Suppressor macrophage treated with lipopolysaccharide for 1 hour (primary cell): Measurements from ENCODE around the gene TRIM27.
A peak's percentile ranks its signal among the peaks of the same experiment; 100 is the strongest.
"Not testable (repeated sequence)": the region's sequence is repeated elsewhere in the genome, so short reads cannot be mapped to it uniquely, and the experiment has no call there.

ENCODE experiments used
- DNase-seq, 3 donors: peaks; one replicate each; pipeline ENCODE4 v3.0.0-alpha.2; 2020 to 2022

TRIM27 gene

DNA sequence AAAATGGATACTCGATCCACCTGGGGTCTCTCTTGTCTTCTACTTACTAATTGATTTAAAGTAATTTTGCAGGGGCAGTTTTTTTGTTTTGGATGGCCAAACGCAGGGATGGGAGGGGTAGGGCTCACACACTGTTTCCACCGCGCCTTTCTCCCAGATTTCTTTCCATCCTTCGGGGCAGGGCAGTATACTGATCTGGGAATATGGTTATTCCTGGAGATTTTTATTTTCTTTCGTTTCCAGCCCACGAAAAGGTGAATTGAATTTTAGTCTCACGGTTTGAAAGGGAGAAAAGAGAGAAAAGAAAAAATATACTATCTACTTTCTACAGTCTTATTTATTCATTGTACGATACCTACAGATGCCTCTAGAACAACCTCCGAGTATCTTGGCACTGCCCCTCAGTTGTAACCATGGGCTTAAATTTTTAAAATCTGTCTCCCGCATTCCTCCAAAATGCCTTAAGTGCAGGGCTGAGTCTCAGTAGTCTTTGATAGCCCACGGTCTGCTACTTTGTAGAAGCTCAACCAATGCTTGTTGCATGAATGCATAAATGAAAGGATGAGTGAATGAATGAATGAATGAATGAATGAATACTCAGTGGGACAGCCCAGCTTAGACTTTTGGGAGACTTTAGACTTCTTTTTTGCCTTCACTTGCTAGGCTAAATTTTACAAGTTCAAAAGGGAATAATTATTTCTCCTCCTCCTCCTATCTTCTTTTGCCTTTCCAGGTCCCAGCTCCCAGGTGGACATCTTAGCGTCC is 18.1 kb upstream of the TRIM27 start:
- DNase-seq, result no peak

DNA sequence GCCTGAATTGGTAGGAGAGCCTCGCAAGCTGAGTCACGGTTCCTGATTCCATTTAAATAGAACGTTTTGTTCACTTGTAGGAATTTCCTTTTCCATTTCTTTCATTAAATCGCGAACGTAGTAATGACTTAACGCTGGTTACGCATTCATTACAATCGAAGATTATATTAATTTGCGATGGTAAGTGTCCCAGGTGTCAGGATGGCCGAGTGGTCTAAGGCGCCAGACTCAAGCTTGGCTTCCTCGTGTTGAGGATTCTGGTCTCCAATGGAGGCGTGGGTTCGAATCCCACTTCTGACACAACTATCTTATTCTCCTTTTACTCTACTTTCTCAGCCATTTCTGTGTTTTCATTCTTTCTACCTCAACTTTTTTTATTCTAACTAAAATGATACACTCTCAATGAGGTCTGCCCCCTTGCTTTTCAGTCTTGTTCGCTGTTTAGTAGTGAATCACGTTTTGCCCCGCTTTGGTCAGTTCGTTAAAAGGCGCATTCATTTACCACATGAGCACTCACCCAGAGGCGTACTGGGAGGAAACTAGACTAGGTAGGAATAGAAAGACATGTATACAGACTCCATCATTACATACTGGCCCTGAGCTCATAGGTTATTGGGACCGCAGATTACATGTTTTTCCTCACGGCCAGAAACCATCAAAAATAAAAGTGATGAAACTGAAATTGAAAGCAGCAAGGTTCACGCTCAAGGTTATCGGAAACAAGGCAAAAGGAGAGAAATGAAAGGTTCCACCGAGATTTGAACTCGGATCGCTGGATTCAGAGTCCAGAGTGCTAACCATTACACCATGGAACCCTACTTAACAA is 17.3 kb upstream of the TRIM27 start:
- peak; percentile 84 to 90 (median 88) for DNase-seq

DNA sequence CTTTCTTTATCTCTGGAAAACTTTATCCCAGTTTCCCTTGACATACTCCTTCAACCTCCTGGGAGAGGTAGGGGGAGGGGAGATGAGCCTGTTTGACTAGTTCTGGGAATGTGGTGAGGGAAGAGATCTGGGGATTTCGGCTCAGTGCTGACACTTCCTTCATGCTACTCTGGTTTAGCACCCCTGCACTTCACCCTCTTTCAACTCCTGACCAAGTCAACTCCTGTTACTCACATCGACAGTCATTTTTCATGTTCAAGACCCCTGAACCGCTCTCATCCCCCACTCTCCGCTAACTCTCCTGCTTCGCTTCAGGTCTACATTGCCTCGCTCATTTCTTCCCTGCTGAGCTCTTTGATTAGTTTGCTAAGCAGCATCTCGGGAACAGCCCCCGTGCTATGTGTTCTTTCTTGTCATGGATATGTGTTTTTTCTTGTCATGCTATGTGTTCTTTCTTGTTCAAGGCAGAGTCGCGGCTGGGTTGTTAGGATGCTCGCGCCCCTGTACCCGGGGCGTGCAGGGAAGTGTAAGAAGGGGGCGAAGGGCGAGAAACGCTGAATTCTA is 16.6 kb upstream of the TRIM27 start:
- DNase-seq, result peak; percentile 48 to 61 (median 61)

DNA sequence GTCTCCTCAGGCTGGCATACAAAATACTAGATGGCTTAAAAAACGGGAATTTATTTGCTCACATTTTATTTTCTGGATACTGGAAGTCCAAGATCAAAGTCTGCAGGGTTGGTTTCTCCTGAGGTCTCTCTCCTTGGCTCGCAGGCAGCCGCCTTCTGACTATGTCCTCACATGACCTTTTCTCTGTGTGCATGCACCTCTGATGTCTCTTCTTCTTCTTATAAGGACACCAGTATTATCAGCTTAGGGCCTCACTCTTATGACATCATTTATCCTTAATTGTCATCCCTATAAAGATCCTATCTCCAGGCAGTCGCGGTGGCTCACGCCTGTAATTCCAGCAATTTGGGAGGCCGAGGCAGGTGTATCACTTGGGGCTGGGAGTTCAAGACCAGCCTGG is 9.3 kb upstream of the TRIM27 start:
- DNase-seq, result no peak

DNA sequence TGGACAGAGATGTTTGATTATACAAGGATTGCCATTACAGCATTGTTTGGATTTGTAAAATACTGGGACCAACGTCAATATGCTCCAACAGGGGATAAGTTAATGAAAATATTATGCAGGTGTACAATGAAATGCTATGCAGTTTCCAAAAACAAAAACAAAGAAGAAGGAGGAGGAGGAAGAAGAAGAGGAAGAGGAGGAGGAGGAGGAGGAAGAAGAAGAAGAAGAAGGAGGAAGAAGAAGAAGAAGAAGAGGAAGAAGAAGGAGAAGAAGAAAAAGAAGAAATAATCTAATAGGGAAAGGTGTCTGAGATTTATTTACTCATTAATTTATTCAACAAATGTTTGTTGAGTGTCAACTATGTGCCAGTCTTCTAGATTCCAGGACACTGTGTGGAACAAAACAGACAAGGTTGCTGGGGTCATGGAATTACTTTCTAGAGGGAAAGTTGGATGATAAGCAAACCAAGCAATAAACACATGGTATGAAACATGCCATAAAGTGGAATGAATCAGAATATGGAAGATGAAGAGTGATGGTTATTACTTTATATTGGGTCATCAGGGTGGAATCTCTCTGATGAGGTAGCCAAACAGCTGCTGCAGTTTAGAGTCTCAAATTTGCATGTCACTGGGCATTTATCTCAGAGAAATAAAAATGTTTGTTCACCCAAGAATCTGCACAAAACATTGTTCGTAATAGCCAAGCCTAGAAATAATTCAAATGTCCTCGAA is 6.3 kb upstream of the TRIM27 start:
- DNase-seq, result no peak

DNA sequence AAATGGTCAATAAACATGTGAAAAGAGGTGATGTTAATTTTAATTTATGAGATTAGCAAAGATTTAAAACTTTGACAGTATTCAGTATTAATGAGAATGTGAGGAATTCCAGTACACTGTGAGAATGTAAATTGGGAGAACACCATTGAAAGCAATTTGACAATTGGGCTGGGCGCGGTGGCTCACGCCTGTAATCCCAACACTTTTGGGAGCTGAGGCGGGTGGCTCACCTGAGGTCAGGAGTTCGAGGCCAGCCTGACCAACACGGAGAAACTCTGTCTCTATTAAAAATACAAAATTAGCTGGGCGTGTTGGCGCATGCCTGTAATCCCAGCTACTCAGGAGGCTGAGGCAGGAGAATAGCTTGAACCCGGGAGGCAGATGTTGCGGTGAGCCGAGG is 5.6 kb upstream of the TRIM27 start:
- DNase-seq, result not testable (repeated sequence)

DNA sequence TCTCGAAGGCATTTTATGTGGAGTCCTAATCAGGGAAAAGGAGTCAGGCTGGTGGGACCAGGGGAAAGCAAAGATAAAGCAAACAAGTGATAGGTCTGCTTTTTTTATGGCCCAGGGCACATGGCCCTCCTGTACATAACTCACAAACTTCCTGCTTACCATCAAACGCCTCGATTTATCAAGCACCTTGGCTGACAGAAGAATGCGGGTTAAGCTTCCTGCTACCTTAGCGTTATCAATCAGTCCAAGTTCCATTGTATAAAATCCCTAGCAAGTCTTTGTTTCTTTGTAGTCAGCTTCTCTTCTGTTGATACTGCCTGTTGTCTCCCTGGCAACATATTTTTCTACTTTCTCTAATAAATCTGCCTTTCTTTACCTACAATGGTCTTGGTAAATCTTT is 4.1 kb upstream of the TRIM27 start:
- DNase-seq, result no peak

DNA sequence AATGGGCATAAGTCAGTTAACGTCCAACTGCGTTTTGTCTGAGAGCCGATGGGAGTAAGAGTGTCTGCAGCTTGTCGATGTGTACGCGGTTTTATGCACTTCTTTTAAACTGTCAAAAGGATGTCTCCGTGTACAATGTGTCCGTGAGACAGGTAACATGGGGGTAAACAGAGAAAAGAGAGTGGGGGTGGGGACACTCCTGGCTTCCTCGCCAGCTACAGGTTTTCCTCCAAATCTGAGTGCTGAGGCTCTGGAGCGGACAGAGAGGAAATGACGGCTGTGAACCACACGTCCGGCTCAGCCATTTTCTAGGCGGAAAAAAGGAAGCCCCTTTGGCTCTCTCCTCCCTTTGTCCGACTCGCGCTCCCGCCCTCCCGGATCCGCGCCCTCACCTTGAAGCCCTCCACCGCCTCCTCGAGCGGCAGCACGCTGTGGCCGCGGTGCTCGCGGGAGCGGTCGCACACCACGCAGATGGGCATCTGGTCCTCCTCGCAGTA is 916 bp downstream of the TRIM27 start:
- DNase-seq, result peak; percentile 67 to 70 (median 69)

DNA sequence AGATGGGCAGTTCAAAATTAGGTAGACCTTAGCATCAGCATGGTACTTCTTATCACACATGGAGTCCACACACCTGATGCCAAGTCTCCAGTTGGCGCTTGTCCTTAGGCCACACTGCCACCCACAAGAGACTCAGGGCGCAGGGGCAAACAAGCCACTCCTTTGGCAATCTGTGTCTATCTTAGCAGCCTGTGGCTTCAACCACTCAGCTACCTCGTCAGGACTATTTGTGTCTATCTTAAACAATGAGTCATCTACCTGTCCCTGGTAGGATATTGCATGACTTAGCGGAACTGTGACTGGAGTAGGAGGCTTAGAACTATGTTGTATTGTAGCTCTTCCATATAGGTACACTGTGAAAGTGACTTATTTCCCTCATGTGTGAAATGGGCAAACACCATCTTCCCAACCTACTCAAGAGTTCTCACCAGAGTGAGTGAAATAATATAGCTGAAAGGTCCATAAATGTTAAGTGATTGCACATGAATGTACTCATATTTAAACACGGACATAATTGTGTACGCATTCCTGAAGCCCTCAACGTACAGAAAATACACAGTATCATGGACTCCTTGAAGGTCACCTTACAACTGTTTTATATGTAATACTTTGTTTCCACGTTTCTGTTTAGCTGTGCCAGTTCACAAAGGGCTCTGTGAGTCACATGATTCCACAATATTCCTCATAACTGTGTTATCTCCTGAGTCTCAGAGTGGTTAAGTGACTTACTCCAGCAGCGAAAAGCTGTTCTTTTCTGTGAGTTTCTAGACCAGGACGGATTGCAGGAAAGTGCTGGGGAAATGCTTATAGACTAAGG is 1.6 kb downstream of the TRIM27 start:
- DNase-seq, result peak in 2 of 3 donors; percentile 22 to 38

DNA sequence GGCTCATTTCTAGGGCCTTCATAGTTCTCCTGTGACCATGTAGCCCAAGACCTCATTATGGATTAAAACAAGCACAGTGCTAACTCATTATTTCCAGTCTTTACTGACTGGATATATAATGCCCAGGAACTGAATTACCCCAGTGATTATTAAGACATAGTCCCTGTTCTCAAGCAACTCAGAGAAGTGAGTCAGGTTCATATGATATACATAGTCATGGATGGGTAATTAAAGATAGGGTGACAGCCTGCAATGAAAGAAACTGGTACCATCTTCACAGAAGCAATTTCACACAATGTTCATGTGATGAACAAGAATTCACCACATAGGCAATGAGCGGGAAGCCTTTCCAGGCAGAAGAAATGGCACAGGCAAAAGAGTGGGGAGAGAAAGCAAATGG is 3.5 kb downstream of the TRIM27 start:
- DNase-seq, result peak; percentile 20 to 70 (median 35)

DNA sequence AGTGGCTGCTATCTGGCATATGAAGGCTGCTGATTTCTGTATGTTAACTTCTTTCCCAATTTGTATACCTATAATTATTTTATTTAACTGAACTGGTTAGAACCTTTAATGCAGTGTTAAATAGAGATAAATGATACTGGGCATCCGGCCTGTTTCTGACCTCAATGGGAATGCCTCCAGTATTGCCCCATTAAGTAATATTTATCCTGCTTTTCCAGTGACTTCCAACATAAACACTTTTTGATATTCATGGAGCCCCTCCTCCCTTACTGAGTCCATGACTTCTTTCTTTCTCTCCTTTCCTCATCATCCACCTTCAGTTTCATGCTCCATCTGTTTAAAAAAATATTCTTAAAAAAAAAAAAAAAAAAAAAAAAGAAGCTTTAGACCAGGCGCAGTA is 8.8 kb downstream of the TRIM27 start:
- DNase-seq, result no peak

DNA sequence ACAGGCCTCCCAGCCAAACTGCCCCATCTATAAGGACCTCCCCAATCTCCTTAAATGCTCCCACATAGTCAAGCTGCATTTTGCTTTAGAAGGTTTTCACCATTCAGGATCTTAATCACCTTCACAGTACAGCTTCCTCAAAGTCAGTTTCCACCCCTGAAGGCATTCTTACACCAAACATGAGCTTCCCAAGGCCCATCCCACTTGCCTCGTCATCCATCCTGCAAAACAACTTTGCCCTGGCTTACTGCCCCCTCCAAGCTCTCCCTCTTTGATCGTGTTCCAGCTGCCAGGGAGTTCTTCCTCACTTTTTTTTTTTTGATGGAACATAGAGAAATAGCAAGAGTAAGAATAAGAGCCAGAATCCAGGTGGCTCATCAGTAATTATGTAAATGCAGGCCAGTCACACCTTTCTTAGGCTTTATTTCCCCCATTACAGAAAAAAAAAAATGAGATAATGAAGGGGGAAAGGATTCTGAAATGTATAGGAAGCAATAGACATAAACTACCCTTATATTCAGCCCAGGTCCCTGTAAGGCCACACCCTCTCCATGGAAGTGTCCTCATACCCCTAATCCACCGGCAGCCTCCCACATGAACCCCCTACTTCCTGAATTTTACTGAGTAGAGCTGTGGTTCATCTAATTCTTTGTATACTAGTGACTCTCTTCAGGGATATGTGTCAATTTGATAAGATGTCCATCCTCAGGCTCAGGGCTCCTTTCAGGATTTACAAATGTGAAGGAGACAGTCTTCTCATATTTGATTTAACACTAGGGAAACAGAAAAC is 12.7 kb downstream of the TRIM27 start:
- DNase-seq, result peak; percentile 30 to 40 (median 38)

DNA sequence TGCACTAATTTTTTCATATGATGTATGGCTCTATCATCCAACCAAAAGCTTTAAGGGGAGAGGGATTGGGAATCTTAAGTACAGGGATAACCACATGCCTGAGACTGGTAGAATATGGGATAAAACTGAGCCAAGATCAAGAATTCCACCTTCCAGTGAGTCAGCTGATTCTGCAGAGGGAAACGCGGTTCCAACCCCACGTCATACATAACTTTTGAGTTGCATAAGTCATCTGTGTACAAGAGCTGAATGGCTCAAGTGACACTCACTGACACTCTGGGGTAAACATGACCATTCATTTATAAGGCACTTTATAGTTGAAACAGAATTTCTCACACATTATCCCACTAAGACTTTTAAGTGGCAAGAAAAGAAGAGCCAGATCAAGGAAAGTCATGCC is 16.4 kb downstream of the TRIM27 start:
- peak; percentile 53 to 64 (median 58) for DNase-seq

DNA sequence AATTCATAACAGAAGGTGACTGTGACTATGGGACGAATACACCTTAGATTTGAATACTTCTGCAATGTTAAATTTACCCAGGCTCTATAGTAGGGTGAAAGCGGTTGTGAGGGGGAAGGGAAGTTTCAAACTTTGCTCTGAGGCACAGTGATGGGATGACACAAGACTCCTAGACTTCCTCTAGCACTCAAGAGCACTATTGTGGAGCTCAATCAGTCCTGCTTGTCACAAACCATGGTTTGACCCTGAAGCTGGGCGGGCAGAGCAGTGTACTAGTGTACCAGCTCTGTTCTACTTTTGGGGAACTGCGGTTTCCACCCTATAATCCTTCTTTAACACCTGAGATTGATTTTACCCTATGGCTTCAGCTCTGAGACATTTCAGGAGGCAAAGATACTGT is 17.1 kb downstream of the TRIM27 start:
- DNase-seq, result peak; percentile 34 to 46 (median 35)

DNA sequence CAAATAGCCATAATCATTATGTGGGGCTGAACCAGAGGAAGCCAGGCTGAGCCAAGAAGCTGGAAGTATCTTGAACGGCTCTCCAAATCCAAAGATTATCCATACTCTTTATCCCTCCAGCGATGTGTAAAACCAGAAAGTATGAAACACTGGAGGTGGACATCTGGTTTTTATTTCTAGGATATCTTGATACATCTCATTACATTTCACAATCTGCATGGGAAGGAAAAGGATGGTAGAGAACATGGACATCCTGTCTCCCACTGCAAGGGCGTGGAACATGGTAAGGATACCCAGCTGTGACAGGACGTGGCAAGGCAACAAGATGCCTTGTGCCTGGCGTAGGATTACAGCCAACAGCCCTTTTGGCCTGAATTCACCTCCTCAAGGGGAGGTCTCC is 20.1 kb downstream of the TRIM27 start:
- DNase-seq, result no peak

DNA sequence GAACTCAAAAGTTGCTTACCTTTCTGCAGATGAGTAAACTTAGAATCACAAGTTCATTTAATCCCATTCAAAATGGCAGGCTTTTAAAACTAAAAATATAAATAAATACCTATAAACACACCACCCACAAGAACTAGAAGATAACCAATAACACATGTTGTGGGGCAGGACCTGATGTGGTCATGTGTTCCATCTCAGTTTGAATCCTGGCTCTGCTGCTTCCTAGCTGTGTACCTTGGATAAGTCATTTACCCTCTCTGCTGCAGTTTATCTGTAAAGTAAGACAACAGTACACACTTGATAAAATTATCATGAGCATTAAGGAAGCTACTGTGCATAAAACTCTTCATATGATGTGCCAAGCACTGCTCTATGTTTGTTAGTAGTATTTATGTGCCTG is 22.0 kb downstream of the TRIM27 start:
- no peak for DNase-seq

DNA sequence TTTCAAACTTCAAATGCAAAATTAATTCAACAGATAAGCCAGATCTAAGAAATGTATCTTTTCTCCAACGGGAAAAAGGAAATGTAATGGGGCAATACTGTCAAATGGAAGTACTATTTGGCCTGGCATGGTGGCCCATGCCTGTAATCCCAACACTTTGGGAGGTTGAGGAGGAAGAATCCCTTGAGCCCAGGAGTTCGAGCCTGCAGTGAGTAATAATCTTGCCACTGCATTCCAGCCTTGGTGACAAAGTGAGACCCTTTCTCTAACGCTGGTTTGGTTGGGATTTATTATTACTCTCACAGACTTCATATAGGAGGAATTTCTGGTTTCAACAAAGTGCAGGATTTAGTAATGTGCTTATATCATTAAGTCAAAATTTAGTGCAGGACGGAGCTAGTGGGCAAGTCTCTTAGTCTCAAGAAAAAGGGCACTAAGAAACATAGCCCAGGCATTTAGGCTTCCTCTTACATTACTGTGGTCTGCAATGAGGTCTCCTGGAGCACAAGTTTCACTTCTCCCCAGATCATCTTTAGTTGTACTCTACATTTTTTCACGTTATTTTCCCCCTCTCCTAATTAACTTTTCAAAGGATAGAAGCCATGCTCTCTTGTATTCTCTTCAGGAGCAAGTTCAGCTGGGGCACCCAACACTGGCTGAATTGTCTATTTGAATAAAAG is 23.1 kb downstream of the TRIM27 start:
- peak in 2 of 3 donors; percentile 35 to 39 for DNase-seq

DNA sequence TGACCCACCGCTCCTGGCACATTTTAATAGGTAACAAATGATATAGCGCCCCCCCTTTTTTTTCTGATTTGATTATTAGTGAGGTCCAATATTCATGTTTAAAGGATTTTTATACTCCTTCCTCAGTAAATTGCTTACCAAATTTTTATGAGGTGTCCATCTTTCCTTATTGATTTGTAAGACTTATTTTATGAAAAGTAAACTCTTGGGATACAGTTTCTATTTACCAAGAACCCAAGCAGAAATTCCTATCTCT is 25.1 kb downstream of the TRIM27 start:
- no peak for DNase-seq

DNA sequence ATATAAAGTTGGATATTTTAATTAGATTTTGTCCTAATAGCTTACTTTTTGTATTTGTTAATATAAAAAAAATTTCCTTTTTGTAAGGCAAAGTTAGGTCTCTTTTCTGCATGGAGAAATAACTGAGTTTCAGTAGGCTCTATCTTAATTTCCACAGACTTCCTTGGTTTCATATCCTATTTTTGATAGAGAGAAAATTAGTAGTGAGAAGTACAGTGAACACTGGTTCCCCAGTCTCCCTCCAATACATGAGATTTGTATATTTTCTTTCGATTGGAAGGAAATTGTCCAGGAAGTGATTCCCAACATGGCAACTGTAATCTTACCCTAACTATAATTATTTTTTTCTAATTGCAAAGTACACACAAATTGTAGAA is 26.4 kb downstream of the TRIM27 start:
- peak in 2 of 3 donors; percentile 39 to 64 for DNase-seq

DNA sequence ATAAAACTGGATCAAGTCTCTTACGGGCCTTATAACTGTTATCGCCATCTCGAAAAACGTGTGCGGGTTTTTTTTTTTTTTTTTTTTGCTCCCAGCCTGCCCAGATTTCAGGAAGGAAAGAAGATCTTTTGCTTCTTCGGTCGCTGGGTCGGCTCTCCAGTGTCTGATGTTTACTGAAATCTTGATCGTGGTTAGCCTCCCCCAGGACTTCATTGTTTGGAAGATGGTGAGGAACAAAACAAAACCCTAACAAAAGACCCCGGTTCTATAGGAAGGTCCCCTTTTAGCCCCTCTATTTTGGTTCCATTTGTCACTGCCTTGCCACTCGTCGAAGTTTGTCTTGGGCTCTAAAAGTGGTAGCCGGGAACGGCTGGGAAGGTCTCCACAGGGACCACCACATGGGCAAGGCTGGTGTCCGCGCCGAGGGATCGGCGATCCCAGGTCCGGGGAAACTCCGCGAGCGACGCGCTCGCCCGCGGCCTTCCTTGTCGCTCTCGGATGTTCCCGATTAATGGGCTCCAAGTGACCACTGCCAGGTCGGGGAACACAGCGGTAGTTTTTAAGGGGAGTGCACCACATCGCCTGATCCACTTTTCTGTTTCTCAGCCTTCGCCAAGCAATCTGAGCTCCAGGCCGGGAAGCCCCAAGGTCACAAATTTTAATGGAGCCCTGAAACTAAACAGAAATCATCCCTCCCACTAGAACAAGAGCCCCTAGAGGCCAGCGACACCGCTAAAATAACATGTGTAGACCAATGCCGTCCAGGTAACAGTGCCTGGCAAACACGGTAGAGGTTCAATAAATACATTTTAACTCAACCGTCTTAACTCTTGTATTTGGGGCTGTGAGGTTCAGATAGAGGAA is 27.0 kb downstream of the TRIM27 start:
- DNase-seq, result peak; percentile 65 to 76 (median 66)
